ENCODE measurements around the gene RTN4R.
"Not testable (repeated sequence)": the region's sequence is repeated elsewhere in the genome, so short reads cannot be mapped to it uniquely, and the experiment has no call there.

DNA sequence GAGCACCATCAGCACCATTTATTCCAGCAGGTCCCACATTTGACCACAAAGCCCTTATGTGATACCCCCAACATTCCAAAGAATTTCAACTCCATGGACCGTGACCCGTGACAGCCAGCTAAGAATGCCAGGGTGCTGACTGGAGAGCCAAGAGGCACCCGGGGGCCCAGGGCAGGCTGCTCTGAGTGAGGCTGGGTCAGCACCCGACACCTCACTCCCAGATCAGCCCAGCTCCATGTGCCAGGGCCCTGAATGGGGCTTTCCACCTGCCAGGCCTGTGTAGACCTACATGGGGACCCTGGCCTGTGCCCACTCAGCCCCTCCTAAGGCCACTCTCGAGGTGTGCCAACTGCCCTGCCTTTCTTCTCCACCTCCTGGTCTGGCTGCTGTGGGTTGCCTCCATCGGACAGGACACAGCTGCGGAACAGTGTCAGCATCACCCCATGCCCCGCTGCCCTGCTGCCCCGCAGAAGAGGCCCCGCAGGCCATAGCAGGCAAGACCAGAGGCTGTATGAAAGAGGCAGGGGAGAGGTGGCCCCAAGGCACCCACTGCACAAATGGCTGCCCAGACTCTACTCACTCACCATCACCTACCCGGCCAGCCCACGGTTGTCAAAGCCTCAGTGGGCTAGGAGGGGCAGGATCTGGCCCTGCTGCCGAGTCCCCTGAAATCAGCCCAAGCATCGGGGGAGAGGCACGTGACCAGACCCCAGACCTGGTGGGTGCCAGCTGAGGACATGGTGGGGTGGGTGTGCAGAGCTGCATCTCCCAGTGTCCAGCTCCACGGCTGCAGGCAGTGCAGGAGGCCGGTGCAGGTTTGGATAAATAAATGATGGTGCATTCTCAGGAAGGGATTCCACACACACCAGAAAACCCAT, 4.5 kb downstream of the RTN4R start:
- TF ChIP-seq, protein P1, sequence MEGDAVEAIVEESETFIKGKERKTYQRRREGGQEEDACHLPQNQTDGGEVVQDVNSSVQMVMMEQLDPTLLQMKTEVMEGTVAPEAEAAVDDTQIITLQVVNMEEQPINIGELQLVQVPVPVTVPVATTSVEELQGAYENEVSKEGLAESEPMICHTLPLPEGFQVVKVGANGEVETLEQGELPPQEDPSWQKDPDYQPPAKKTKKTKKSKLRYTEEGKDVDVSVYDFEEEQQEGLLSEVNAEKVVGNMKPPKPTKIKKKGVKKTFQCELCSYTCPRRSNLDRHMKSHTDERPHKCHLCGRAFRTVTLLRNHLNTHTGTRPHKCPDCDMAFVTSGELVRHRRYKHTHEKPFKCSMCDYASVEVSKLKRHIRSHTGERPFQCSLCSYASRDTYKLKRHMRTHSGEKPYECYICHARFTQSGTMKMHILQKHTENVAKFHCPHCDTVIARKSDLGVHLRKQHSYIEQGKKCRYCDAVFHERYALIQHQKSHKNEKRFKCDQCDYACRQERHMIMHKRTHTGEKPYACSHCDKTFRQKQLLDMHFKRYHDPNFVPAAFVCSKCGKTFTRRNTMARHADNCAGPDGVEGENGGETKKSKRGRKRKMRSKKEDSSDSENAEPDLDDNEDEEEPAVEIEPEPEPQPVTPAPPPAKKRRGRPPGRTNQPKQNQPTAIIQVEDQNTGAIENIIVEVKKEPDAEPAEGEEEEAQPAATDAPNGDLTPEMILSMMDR (IDR thresholded peaks at IDR 0.05; ENCODE audit: low read depth, low read length), result not testable (repeated sequence)
- TF ChIP-seq, protein P2, sequence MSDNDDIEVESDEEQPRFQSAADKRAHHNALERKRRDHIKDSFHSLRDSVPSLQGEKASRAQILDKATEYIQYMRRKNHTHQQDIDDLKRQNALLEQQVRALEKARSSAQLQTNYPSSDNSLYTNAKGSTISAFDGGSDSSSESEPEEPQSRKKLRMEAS (IDR thresholded peaks at IDR 0.05; ENCODE audit: low read depth, low read length), result not testable (repeated sequence)

Data from NB4 (cell line).